Nephron (organoid): Measurements from ENCODE around the gene AASDH.
A peak's percentile ranks its signal among the peaks of the same experiment; 100 is the strongest.

Experiments
- H3K27ac Mint-ChIP-seq, 3 experiments: 2 replicates each; pipeline ENCODE4 v1.8.0; 2020; ENCODE audit warnings: mixed read lengths in 3 of 3, mild to moderate bottlenecking in 2 of 3, moderate library complexity in 1 of 3
- H3K27me3 Mint-ChIP-seq: 2 replicates; pipeline ENCODE4 v1.8.0; 2021; ENCODE audit warnings: low read depth, mild to moderate bottlenecking, moderate library complexity, mixed read lengths
- H3K36me3 Mint-ChIP-seq: 2 replicates; pipeline ENCODE4 v1.8.0; 2020; ENCODE audit warnings: low read depth, mixed read lengths
- H3K4me1 Mint-ChIP-seq: 2 replicates; pipeline ENCODE4 v1.8.0; 2020; ENCODE audit warnings: mixed read lengths
- H3K4me3 Mint-ChIP-seq, 3 experiments: 2 replicates each; pipeline ENCODE4 v1.8.0; 2020; ENCODE audit warnings: mild to moderate bottlenecking in 3 of 3, mixed read lengths in 3 of 3, moderate library complexity in 2 of 3
- H3K9me3 Mint-ChIP-seq: 2 replicates; pipeline ENCODE4 v1.8.0; 2020; ENCODE audit warnings: mixed read lengths
- TF ChIP-seq, protein P1 (sequence below), 3 experiments: fragments of 200-600 bp; sonication (generic); IDR thresholded peaks; one replicate each; pipeline ENCODE4 v1.5.0; 2021; ENCODE audit warnings: antibody characterized with exemption in 3 of 3; ENCODE audit not compliant: unreplicated experiment in 3 of 3

AASDH gene

DNA sequence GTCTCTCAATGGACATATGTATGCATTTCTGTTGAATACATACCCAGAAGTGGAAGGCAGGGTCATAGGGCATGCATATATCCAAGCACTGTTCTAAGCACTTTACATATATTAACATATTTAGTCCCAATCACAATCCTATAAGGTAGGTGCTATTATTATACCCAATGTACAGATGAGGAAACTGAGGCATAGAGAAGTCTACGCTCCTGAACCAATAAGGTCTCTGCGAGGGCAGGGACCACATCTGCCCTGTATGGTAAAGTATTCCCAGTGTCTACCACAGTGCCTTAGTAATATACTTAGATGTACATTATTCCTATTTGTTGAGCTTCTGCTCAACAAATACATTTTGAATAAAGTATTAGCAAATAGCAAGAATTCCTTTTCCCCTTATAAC, 42.9 kb upstream of the AASDH start:
- no peaks in the 10 kb centered on the region for H3K27me3 Mint-ChIP-seq
- H3K4me1 Mint-ChIP-seq, result peaks cover 18% of the 10 kb centered on the region
- no peak overlapping the region for H3K27ac Mint-ChIP-seq
- H3K4me3 Mint-ChIP-seq, result no peak overlapping the region
- peaks cover 7% of the 10 kb centered on the region for H3K36me3 Mint-ChIP-seq
- TF ChIP-seq, protein P1, sequence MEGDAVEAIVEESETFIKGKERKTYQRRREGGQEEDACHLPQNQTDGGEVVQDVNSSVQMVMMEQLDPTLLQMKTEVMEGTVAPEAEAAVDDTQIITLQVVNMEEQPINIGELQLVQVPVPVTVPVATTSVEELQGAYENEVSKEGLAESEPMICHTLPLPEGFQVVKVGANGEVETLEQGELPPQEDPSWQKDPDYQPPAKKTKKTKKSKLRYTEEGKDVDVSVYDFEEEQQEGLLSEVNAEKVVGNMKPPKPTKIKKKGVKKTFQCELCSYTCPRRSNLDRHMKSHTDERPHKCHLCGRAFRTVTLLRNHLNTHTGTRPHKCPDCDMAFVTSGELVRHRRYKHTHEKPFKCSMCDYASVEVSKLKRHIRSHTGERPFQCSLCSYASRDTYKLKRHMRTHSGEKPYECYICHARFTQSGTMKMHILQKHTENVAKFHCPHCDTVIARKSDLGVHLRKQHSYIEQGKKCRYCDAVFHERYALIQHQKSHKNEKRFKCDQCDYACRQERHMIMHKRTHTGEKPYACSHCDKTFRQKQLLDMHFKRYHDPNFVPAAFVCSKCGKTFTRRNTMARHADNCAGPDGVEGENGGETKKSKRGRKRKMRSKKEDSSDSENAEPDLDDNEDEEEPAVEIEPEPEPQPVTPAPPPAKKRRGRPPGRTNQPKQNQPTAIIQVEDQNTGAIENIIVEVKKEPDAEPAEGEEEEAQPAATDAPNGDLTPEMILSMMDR (IDR thresholded peaks at IDR 0.05; ENCODE audit: unreplicated experiment in 3 of 3), result no peak
- H3K9me3 Mint-ChIP-seq, result no peaks in the 10 kb centered on the region

DNA sequence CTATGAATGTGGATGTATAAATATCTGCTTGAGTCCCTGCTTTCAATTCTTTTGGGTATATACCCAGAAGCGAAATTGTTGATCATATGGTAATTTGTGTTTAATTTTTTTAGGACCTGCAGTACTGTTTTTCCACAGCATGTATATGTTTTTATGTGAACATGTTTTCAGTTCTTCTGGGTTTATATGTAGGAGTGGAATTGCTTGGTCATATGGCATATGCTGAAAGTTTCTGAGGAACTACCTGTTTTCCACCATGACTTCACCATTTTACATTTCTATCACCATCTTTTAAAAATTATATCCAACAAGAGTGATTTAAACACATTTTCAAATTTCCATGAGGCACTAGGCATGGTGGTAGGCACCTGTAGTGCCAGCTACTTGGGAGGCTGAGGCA, 39.9 kb upstream of the AASDH start:
- Mint-ChIP-seq H3K9me3 (no peaks in the 10 kb centered on the region), H3K4me1 (peaks cover 9% of the 10 kb centered on the region), H3K36me3 (peaks cover 7% of the 10 kb centered on the region), H3K4me3 (no peak overlapping the region), H3K27me3 (no peaks in the 10 kb centered on the region), H3K27ac (no peak overlapping the region)
- TF ChIP-seq, protein P1 (IDR thresholded peaks at IDR 0.05; ENCODE audit: unreplicated experiment in 3 of 3), result no peak

DNA sequence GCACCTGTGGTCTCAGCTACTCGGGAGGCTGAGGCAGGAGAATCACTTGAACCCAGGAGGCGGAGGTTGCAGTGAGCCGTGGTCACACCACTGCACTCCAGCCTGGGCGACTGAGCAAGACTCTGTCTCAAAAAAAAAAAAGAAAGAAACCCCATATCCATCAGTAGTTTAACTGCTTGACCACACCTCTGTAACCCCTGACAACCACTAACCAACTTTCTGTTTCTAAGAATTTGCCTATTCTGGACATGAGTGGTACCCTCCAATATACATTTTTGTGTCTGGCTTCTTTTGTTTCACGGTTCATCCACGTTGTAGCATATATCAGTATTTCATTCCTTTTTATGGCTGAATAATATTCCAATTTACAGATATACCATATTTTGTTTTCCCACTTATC, 39.0 kb upstream of the AASDH start:
- Mint-ChIP-seq H3K27me3 (no peaks in the 10 kb centered on the region), H3K36me3 (peaks cover 11% of the 10 kb centered on the region), H3K9me3 (no peaks in the 10 kb centered on the region), H3K4me3 (no peak overlapping the region), H3K27ac (no peak overlapping the region), H3K4me1 (peaks cover 5% of the 10 kb centered on the region)
- TF ChIP-seq, protein P1 (IDR thresholded peaks at IDR 0.05; ENCODE audit: unreplicated experiment in 3 of 3), result no peak

DNA sequence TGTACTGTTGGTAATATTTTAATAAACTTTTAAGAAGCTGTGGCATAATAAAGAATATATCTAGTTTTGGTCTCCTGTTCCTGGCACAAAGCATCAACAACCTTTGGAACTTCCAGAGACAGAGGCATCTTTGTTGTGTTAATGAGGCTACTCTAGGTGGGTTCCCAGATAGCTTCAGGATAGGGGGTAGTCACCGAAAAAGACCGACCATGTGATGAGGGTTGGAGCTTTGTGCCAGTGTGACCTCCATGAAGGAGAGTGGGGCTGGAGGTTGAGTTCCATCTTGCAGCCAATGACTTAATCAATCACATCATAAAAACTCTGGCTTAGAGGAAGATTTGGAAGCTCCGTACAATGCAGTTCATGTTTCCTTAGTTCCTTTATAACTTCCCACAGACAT, 38.2 kb upstream of the AASDH start:
- TF ChIP-seq, protein P1 (IDR thresholded peaks at IDR 0.05; ENCODE audit: unreplicated experiment in 3 of 3), result no peak
- Mint-ChIP-seq H3K4me3 (no peak overlapping the region), H3K4me1 (peaks cover 5% of the 10 kb centered on the region), H3K9me3 (no peaks in the 10 kb centered on the region), H3K27me3 (no peaks in the 10 kb centered on the region), H3K36me3 (peaks cover 18% of the 10 kb centered on the region), H3K27ac (no peak overlapping the region)

DNA sequence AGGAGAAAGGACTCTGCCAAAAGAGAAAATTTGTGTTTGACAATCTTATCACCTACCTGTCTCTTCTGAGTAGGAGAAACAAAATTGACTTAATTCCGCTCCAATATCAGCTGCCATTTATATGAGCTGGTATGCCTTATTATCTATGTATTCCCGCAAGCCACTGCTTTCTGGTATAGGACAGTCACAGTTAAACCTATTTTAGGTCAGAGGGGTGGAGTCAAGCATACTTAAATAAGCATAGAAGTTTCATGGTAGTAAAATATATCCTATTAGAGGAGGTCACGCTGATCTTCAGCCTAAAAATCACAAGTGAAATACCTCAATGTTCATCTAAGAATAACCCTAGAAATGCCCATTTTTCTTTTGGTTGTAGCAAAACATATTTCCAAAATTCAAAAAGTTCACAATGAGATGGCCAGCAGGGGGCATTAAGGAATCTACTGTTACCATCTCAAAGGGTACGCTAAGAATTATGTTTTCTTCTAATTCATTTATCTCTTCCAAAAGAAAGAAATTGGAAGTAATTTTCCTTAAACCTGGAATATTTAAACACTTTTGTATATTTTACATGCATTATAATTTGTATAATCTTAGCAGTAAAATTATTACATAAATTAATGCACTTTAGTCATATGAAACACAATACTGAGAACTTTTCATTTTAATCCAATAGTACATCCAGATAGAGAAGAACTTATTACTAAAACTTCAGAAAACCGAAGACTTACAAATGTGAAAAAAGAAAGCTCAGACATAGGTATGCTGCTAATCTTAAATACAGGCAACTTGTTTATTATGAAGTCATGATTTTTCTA, 37.6 kb upstream of the AASDH start:
- TF ChIP-seq, protein P1 (IDR thresholded peaks at IDR 0.05; ENCODE audit: unreplicated experiment in 3 of 3), result peak; percentile 49 to 63 (median 54)
- no peaks in the 10 kb centered on the region for H3K9me3 Mint-ChIP-seq
- H3K4me1 Mint-ChIP-seq, result peaks cover 5% of the 10 kb centered on the region
- no peaks in the 10 kb centered on the region for H3K27me3 Mint-ChIP-seq
- H3K4me3 Mint-ChIP-seq, result no peak overlapping the region
- peaks cover 21% of the 10 kb centered on the region for H3K36me3 Mint-ChIP-seq
- H3K27ac Mint-ChIP-seq, result no peak overlapping the region

DNA sequence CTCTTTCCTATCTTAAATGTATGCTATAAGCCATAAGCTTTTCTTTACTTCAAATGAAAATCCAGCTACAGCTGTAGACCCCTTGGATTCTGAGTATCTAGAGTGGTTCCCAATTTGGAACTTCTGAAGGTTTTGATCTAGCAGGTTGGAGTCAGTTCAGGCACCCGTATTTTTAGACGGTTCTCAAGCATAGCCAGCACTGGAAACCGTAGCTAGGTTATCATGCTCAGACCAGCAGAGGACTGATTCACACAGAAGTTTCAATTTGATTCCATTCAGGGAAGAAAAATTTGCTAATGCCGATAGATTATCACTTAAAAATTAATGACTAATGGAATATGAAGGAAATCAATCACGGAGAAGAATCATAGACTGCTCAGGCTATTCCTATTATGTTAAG, 36.9 kb upstream of the AASDH start:
- Mint-ChIP-seq H3K4me3 (no peak overlapping the region), H3K36me3 (peaks cover 24% of the 10 kb centered on the region), H3K27me3 (no peaks in the 10 kb centered on the region), H3K9me3 (no peaks in the 10 kb centered on the region), H3K27ac (no peak overlapping the region), H3K4me1 (peaks cover 8% of the 10 kb centered on the region)
- TF ChIP-seq, protein P1 (IDR thresholded peaks at IDR 0.05; ENCODE audit: unreplicated experiment in 3 of 3), result no peak
